GM18502 (cell line): ENCODE measurements around the gene PDXP.
A peak's percentile ranks its signal among the peaks of the same experiment; 100 is the strongest.

Experiments
- ATAC-seq: cut with Tn5 transposase; IDR thresholded peaks from one replicate; pipeline ENCODE4 v1.9.1; 2021; ENCODE audit warnings: mild to moderate bottlenecking; ENCODE audit not compliant: unreplicated experiment, poor library complexity

Gene PDXP

GRCh38 chr22:37665487-37665886, 7.0 kb downstream of the PDXP start:
- no peak for ATAC-seq

- ATAC-seq = no peak
These were observed 11.1 kb downstream of the PDXP start for GRCh38 chr22:37669586-37669985.

GRCh38 chr22:37672206-37672919, 13.8 kb downstream of the PDXP start:
- ATAC-seq = no peak

DNA sequence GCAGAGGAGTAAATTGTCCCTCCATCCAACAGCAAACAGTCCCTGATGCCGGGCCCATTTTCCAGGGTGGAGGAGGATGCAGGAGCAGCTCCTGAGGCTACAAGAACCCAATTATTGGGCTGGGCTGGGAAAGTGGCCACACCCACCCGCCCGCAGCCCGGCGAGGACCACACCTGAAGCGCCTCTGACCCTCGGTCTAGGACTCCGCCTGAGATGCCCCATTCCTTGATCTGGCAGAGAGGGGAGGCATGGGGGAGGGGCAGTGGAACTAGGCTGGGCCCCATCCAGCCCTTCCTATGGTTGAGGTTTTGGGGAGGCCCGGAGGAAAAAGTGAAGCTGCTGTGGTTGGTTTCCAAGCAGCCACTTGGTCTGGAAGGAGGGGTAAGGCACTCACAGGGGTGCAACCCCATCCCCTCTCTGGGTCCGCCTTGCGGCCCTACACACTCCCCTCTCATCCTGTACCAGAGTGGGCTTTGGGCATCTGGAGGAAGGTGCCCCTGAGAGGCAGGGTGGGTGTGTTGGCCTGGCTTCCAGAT, 14.5 kb downstream of the PDXP start:
- ATAC-seq = no peak

GRCh38 chr22:37674248-37674647, 15.7 kb downstream of the PDXP start:
- no peak for ATAC-seq

DNA sequence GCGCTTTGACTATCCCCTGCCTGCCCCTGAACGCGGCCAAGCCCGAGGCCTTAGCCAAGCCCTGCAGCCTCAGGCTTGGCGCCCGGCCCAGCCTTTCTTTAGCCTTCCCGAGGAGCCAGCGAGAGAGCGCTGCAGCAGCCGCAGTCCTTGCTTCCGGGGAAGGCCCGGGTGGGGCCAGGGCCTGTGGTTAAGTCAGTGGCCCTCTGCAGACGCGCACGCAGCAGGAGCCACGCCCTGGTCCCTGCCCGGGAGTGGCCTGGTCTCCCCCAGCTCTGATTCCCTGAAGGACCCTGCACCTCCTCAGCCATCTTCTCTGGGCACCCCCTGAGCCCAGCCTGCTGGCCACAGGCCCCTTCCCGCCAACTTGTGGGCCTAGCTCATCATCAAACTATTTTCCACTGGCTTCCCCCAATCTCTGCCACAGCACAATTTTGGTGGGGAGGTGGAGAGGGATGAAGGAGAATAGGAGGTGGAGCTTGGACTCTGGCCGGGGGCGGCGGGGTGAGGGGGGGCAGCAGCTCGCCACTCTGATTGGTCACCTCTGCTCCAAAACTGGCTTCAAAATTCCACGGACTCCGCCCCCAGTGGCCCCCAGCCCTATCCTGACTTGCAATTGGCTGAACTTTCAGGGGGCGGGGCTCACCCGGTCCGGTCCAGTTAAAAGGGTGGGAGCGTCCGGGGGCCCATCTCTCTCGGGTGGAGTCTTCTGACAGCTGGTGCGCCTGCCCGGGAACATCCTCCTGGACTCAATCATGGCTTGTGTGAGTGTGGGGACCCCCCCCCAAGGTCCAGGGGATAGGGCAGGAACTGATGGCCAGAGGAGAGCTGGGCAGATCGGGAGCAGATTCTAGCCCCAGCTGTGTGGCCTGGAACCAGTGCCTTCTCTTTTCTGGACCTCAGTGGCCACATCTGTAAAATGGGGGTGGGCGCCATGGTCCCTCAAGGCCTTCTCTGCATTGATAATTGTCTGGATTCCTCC, 16.7 kb downstream of the PDXP start, which contains the start of gene LGALS1:
TSS of gene LGALS1 (plus strand) at position 686 of the 979 bp plus-strand sequence. CDS start at position 753, 67 bp downstream.
- ATAC-seq = peak; percentile 52

DNA sequence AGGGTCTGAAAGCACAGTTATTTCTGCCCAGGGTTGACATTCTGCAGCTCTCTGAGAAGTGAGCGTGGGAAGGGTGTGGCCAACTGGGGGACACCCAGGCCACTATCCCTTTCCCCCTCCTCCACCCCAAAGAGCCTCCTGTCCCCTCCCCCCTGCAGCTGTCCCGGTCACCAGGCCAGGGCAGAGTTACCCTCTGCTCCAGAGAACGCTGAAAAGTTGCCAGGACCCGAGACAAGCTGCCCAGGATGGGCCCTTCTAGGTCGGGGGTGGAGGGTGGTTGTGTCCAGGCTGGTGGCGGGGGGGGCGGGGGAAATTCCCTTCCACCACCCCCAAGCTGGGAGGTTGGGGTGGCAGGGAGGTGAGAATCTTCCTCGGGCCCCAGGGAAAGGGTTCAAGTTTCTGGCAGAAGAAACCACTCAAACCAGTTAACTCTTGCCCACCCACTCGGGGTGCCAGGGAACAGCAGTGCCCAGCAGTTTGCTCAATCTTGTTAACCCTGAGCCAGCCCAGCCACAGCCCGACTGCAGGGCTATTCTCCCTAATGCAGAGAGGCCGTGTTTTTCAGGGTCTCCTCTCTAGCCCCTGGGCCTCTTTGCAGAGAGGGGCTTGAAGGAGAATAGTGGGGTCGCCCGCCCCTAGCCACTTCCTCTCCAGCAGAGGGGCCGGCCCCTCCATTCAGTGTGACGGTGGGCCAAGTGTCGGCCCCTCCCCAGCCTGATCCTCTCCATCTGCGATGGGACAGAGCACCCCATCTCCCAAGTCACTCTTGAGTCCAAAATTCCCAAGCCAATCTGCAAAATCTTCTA, 17.6 kb downstream of the PDXP start:
- ATAC-seq = no peak

DNA sequence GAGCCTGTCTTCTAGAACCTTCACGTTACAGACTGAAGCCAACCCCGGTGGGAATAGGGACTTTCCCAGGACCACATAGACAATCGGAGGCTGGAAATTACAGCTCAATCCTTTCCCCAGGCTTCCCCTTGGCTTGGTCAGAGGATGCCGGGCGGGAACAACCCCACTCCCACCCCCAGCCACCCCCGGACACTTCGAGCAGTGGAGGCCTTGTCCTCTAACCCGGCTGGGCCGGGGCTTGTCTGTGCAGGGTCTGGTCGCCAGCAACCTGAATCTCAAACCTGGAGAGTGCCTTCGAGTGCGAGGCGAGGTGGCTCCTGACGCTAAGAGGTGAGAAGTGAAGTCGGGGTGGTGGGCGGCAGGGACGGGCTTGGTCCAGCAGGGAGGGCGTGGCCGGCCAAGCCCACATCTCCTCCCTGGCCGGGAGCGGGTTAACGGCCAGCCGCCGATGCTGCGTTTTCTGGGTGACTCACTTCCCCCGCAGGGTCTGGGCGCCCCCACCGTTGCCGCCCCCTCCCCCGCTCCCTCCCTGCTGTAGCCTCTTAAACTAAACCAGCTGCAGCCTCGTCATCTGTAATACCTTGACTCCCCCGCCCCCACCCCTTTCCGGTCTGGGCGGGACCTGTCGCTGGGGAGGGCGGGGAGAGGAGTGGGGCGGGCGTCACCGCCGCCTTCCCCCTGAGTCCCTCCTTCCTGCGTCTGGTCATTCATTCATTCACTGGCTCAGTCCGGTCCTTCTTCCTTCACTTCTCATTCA, 18.4 kb downstream of the PDXP start:
- ATAC-seq = peak; percentile 47

- peak; percentile 2 for ATAC-seq
These were observed 19.0 kb downstream of the PDXP start for GRCh38 chr22:37677493-37677974.

DNA sequence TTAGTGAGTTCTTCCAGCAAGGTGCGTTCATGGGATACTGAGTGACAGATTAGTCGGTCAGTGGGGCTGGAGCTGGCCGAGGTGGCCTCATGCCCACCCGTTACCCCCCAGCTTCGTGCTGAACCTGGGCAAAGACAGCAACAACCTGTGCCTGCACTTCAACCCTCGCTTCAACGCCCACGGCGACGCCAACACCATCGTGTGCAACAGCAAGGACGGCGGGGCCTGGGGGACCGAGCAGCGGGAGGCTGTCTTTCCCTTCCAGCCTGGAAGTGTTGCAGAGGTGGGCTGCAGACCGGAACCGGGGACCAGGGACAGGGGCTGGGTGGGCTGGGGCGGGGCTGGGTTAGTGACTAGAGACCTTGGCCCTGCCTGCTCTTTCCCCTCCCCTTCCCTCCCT, 19.8 kb downstream of the PDXP start:
- no peak for ATAC-seq

- ATAC-seq = no peak
These were observed 21.1 kb downstream of the PDXP start for GRCh38 chr22:37679670-37680069.

DNA sequence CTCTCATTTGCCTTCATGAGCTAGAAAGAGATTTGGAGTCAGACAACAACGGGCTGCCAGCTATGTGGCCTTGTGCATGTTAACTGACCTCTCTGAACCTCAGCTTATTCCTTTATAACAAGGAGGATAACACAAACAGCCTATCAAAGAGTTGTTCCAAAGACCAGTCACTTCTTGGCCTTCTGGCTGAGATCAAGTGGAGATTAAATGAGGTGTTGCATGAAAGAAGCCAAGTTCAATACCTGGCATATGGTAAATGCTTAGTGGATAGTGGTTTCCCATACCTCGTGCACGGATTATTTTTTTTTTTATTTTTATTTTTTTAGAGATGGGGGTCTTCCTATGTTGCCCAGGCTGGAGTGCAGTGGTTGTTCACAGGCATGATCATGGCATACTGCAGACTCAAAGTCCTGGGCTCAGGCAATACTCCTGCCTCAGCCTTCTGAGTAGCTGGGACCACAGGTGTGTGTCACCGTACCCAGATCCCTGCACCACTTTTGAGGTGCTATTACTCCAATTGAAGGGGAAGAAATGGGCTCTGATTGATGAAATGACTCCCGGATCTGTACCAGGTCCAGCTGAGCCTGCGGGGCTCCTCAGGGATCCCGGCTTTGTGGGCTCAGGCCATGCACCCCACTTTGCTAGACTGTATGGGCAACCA, 21.8 kb downstream of the PDXP start:
- no peak for ATAC-seq

GRCh38 chr22:37681001-37681424, 22.5 kb downstream of the PDXP start:
- ATAC-seq = no peak

GRCh38 chr22:37681556-37682049, 23.1 kb downstream of the PDXP start:
- ATAC-seq = no peak

GRCh38 chr22:37684803-37685615, 26.5 kb downstream of the PDXP start:
- no peak for ATAC-seq

DNA sequence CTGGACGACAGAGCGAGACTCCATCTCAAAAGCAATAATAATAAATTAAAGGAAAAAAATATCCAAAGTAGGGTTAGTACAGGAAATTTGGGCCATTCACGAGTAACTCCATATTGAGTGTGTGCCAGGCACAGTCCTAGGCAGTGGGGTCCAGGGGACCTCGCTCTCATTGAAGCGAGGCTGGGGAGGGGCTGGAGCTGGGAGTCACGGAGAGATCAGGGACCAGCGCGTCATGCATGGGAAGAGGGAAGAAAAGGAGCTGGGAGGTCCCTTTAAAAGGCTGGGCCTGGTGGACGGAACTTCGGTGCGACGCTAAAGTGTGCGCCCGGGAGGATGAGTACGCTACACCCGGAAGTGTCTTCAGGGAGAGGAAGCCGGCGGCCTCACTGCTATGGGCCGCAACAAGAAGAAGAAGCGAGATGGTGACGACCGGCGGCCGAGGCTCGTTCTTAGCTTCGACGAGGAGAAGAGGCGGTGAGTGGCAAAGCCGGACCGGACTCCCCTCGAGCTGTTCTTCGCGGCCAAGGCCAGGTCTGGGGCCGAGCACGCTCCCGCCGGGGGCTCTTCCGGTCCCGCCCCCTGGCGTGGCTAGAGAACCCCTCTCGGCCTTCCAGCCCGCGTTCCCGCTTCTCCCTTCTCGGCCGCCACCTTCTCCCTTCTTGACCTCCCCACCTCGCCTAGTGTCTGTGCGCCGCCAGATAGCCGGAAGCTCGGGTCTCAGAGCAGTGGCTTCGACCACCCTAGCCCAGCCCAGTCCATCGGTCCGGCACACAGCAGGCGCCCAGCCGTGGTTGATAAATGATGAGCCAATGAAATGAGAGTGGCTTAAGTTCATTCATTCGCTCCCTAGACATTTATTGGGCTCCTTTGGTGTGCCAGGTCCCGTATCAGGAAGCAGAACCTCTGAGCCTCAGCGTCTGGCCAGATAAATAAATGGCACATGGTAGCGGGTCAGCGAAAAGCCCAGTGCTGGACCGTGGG, 27.8 kb downstream of the PDXP start, which contains the start of gene NOL12:
TSS of gene NOL12 (plus strand) at position 342 of the 981 bp plus-strand sequence. CDS start at position 392, 50 bp downstream.
- peak; percentile 78 for ATAC-seq
